MM.1S (cell line): Measurements from ENCODE around the gene AKAP13.

Experiments used
- DNase-seq: peaks from one replicate; pipeline ENCODE4 v3.0.0-alpha.2; 2015
- H2AFZ ChIP-seq: fragments of 300-600 bp; sonication (generic); 2 replicates; pipeline ENCODE4 v1.6.0; 2016; ENCODE audit warnings: antibody characterized with exemption, low read length
- H3F3A ChIP-seq: fragments of 300-600 bp; sonication (generic); 2 replicates; pipeline ENCODE4 v1.6.1; 2016; ENCODE audit warnings: mild to moderate bottlenecking, antibody characterized with exemption, low read length, moderate library complexity, mixed read lengths; ENCODE audit not compliant: insufficient read depth
- H3K27ac ChIP-seq: fragments of 300-600 bp; sonication (generic); 2 replicates; pipeline ENCODE4 v1.5.1; 2016; ENCODE audit warnings: mild to moderate bottlenecking, low read length
- H3K27me3 ChIP-seq: fragments of 300-600 bp; sonication (generic); replicated peaks from 2 replicates; pipeline ENCODE4 v1.6.0; 2016; ENCODE audit warnings: low read length; ENCODE audit not compliant: insufficient read depth
- H3K36me3 ChIP-seq: fragments of 300-600 bp; sonication (generic); replicated peaks from 2 replicates; pipeline ENCODE4 v1.6.1; 2016; ENCODE audit warnings: mild to moderate bottlenecking, low read length, mixed read lengths; ENCODE audit not compliant: insufficient read depth
- H3K4me1 ChIP-seq: fragments of 300-600 bp; sonication (generic); 2 replicates; pipeline ENCODE4 v1.6.1; 2016; ENCODE audit warnings: low read length, mixed read lengths
- H3K4me2 ChIP-seq: fragments of 300-600 bp; sonication (generic); 2 replicates; pipeline ENCODE4 v1.6.0; 2016; ENCODE audit warnings: low read depth, low read length
- H3K4me3 ChIP-seq: fragments of 300-600 bp; sonication (generic); 2 replicates; pipeline ENCODE4 v1.5.1; 2016; ENCODE audit warnings: low read length, mixed read lengths
- H3K79me2 ChIP-seq: fragments of 300-600 bp; sonication (generic); 2 replicates; pipeline ENCODE4 v1.6.1; 2016; ENCODE audit warnings: mixed run types, low read length, mixed read lengths
- H3K9ac ChIP-seq: fragments of 300-600 bp; sonication (generic); 2 replicates; pipeline ENCODE4 v1.6.1; 2016; ENCODE audit warnings: low read length, mixed read lengths
- H3K9me2 ChIP-seq: fragments of 300-600 bp; sonication (generic); replicated peaks from 2 replicates; pipeline ENCODE4 v1.6.1; 2016; ENCODE audit warnings: mild to moderate bottlenecking, low read length, mixed read lengths; ENCODE audit not compliant: insufficient read depth
- H3K9me3 ChIP-seq: fragments of 300-600 bp; sonication (generic); replicated peaks from 2 replicates; pipeline ENCODE4 v1.6.1; 2016; ENCODE audit warnings: mild to moderate bottlenecking, low read length, mixed read lengths; ENCODE audit not compliant: insufficient read depth
- H4K20me1 ChIP-seq: fragments of 300-600 bp; sonication (generic); 2 replicates; pipeline ENCODE4 v1.6.1; 2016; ENCODE audit warnings: mild to moderate bottlenecking, low read length, moderate library complexity, mixed read lengths; ENCODE audit not compliant: insufficient read depth
- EZH2 ChIP-seq: fragments of 300-600 bp; sonication (generic); optimal IDR thresholded peaks from 2 replicates; pipeline ENCODE3; 2017; ENCODE audit warnings: low read depth, mild to moderate bottlenecking, antibody characterized with exemption, low read length, mixed read lengths
- EZH2phosphoT487 ChIP-seq: fragments of 300-600 bp; sonication (generic); IDR thresholded peaks from 2 replicates; pipeline ENCODE4 v1.6.1; 2018; ENCODE audit warnings: antibody characterized with exemption, low read length
- TF ChIP-seq, protein P1 (sequence below): fragments of 300-600 bp; sonication (generic); IDR thresholded peaks from 2 replicates; pipeline ENCODE4 v1.5.1; 2016; ENCODE audit warnings: antibody characterized with exemption, low read length, mixed read lengths

The AKAP13 gene

DNA sequence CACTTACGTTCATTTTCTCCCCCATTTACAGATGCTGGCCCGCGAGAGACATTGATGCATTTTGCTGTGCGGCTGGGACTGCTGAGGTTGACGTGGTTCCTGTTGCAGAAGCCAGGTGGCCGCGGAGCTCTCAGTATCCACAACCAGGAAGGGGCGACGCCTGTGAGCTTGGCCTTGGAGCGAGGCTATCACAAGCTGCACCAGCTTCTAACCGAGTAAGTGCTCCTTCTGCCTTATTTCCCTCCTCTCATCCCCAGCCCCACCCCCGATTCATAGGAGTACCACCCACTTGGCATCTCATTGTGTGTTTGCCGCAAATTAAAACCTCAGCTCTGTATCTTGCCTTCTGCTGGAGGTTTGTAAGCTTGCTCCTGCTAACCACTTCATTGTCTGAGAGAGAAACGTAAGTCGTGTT lies 163.3 kb downstream of the AKAP13 start:
- Histone ChIP-seq H3K4me3 (no peak overlapping the region), H2AFZ (no peak overlapping the region), H3K27ac (no peak overlapping the region), H3K9me2 (no peaks in the 10 kb centered on the region), H3F3A (no peaks in the 10 kb centered on the region), H3K27me3 (no peaks in the 10 kb centered on the region), H3K4me1 (peaks cover 17% of the 10 kb centered on the region), H3K4me2 (no peak overlapping the region), H3K79me2 (no peaks in the 10 kb centered on the region), H3K36me3 (no peaks in the 10 kb centered on the region), H3K9me3 (no peaks in the 10 kb centered on the region), H3K9ac (no peak overlapping the region), H4K20me1 (no peaks in the 10 kb centered on the region)
- DNase-seq = no peak
- no peak for TF ChIP-seq EZH2

DNA sequence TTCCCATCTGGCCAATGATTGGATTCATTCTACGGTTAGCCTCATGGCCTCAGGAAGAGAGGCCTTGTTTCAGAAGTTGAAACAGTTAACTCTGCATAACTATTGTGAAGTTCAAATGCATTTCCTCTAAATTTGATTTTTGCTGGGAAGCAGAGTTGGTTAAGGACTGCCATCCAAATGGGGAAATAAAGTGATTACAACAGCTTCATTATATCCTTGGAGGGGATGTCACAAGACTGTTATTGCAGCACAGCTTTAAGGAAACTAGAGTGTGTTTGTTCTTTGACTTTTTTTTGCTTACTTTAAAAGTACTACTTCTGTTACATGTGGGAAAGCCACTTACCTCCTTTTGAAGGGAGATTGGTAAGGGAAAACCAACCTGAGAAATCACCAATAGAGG lies 164.8 kb downstream of the AKAP13 start:
- Histone ChIP-seq H4K20me1 (no peaks in the 10 kb centered on the region), H3K9ac (no peak overlapping the region), H2AFZ (no peak overlapping the region), H3K4me1 (peaks cover 10% of the 10 kb centered on the region; the same call in 1 of the 2 replicates), H3K27ac (no peak overlapping the region), H3K27me3 (no peaks in the 10 kb centered on the region), H3K4me2 (no peak overlapping the region), H3K9me3 (no peaks in the 10 kb centered on the region), H3K9me2 (no peaks in the 10 kb centered on the region), H3K4me3 (no peak overlapping the region), H3K79me2 (no peaks in the 10 kb centered on the region), H3K36me3 (no peaks in the 10 kb centered on the region), H3F3A (no peaks in the 10 kb centered on the region)
- TF ChIP-seq, protein P1, sequence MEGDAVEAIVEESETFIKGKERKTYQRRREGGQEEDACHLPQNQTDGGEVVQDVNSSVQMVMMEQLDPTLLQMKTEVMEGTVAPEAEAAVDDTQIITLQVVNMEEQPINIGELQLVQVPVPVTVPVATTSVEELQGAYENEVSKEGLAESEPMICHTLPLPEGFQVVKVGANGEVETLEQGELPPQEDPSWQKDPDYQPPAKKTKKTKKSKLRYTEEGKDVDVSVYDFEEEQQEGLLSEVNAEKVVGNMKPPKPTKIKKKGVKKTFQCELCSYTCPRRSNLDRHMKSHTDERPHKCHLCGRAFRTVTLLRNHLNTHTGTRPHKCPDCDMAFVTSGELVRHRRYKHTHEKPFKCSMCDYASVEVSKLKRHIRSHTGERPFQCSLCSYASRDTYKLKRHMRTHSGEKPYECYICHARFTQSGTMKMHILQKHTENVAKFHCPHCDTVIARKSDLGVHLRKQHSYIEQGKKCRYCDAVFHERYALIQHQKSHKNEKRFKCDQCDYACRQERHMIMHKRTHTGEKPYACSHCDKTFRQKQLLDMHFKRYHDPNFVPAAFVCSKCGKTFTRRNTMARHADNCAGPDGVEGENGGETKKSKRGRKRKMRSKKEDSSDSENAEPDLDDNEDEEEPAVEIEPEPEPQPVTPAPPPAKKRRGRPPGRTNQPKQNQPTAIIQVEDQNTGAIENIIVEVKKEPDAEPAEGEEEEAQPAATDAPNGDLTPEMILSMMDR = no peak
- TF ChIP-seq EZH2phosphoT487 (no peak), EZH2 (no peak)
- DNase-seq = no peak

DNA sequence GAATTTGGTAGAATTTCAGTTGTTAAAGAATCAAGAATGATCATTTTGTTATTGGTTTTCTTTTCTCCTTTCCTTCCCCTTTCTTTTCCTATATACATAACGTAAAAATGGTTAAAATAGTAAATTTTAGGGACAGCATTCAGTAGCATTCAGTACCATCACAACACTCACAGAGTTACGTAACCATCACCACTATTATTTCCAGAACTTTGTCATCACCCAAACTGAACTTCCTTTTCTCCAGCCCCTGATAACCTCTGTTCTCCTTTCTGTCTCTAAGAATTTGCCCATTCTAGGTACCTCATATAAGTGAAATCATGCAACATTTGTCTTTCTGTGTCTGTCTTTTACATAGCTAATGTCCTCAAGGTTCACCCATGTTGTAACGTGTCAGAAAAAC lies 165.3 kb downstream of the AKAP13 start:
- H3K36me3 ChIP-seq = no peaks in the 10 kb centered on the region
- H3K4me1 ChIP-seq = peaks cover 10% of the 10 kb centered on the region; the same call in 1 of the 2 replicates
- H3K9me3 ChIP-seq = no peaks in the 10 kb centered on the region
- H3K9me2 ChIP-seq = no peaks in the 10 kb centered on the region
- TF ChIP-seq, protein P1 = no peak
- TF ChIP-seq EZH2 (no peak), EZH2phosphoT487 (no peak)
- H3K79me2 ChIP-seq = no peaks in the 10 kb centered on the region
- no peak overlapping the region for H3K4me3 ChIP-seq
- H3K4me2 ChIP-seq = no peak overlapping the region
- no peaks in the 10 kb centered on the region for H4K20me1 ChIP-seq
- H3K27me3 ChIP-seq = no peaks in the 10 kb centered on the region
- no peak for DNase-seq
- no peak overlapping the region for H3K9ac ChIP-seq
- no peaks in the 10 kb centered on the region for H3F3A ChIP-seq
- H2AFZ ChIP-seq = no peak overlapping the region
- no peak overlapping the region for H3K27ac ChIP-seq

DNA sequence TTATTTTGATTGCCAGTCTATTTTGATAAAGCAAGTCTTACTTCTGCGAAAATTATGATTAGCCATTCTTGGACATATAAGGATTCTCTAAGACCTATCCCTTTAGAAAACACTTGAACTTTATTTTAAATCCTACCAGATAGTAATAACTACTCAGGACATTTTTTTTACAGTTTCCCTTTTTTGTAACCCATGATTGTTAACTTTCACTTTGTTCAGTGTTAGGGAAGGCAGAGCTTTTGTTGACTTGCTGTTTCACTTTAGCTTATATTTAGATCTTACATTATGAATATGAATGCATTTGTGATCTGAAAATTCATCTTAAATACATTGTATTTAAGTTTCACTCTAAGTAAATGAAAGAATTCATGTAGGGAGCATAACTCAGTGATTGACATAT lies 167.0 kb downstream of the AKAP13 start:
- Histone ChIP-seq H3K79me2 (no peaks in the 10 kb centered on the region), H3K4me2 (no peak overlapping the region; the same call in 1 of the 2 replicates), H3K9ac (no peak overlapping the region), H4K20me1 (no peaks in the 10 kb centered on the region), H3K4me1 (peaks cover 10% of the 10 kb centered on the region; the same call in 1 of the 2 replicates), H3F3A (no peaks in the 10 kb centered on the region), H3K9me2 (no peaks in the 10 kb centered on the region), H2AFZ (no peak overlapping the region), H3K9me3 (no peaks in the 10 kb centered on the region), H3K36me3 (no peaks in the 10 kb centered on the region), H3K4me3 (no peak overlapping the region), H3K27ac (no peak overlapping the region), H3K27me3 (no peaks in the 10 kb centered on the region)
- TF ChIP-seq EZH2 (no peak), EZH2phosphoT487 (no peak)
- TF ChIP-seq, protein P1 = no peak
- no peak for DNase-seq
